Measurements from ENCODE around the gene SLC36A3.

DNA sequence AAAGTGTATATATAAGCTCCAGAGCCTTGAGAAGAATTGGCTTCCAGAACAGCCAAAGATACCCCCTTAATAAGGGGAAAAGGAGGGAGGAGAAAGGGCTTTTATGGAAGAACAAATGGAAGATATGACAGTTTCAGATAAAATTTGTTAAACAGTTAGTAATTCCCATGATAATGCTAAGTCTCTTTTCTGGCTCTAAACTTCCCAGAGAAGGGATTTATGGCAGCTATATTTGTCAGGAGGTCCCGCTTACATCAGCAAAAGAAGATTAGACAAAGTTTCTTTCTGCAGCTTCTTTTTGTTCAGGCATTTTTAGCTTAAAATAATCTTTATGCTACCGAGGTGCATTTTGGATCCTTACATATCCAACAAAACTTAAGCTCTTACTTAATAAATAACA is 14.3 kb upstream of the SLC36A3 start:
- TF ChIP-seq POLR2A (IDR thresholded peaks at IDR 0.05): no peak
- TF ChIP-seq, protein P1, sequence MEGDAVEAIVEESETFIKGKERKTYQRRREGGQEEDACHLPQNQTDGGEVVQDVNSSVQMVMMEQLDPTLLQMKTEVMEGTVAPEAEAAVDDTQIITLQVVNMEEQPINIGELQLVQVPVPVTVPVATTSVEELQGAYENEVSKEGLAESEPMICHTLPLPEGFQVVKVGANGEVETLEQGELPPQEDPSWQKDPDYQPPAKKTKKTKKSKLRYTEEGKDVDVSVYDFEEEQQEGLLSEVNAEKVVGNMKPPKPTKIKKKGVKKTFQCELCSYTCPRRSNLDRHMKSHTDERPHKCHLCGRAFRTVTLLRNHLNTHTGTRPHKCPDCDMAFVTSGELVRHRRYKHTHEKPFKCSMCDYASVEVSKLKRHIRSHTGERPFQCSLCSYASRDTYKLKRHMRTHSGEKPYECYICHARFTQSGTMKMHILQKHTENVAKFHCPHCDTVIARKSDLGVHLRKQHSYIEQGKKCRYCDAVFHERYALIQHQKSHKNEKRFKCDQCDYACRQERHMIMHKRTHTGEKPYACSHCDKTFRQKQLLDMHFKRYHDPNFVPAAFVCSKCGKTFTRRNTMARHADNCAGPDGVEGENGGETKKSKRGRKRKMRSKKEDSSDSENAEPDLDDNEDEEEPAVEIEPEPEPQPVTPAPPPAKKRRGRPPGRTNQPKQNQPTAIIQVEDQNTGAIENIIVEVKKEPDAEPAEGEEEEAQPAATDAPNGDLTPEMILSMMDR (IDR thresholded peaks at IDR 0.05): no peak

Measured in testis (tissue), 2 donors.